Measurements from ENCODE around the gene NUFIP2. TPM values are rescaled to one million over a fixed set of nuclear protein-coding genes. Genes with fewer than 3 reads are reported as not detected.

Gene NUFIP2
- total RNA-seq, 2 donors from 2014 or later, result 92.9 to 104 TPM

DNA sequence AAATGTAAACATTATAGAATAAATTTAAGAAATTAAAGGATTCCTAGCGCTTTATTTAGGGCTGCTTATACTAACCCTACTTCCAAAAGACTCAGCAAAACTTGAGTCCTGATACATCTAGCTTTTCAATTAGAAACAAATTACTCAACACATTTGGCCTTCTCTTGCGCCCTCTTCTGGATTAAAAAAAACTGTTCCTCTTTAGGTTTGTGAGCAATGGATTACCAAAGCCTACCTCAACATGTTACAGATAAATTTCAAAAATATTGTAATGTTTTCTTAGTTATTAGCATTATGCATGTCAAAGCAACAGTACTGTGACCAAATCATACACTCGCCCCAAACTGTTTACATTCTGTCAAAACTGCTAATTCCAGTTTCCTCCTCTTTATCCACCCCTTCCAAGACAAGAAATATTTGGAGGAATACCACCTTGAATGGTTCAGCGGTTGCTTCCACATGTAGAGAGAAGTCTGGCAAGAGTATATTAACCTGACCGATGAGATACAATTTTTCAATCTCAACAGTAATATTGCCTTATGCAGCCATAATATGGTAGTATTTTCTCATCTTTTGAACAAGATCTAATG, 2.7 kb downstream of the NUFIP2 start:
- Mint-ChIP-seq H3K27me3 (ENCODE audit: insufficient read depth) (no peaks in the 10 kb centered on the region), H3K36me3 (ENCODE audit: low read depth) (peaks cover 44% of the 10 kb centered on the region), H3K27ac (peak overlapping the region; percentile 14), H3K9me3 (no peaks in the 10 kb centered on the region), H3K4me1 (peaks cover 27% of the 10 kb centered on the region), H3K4me3 (peak overlapping the region; percentile 100)
- Histone ChIP-seq H3K27me3 (ENCODE audit: control insufficient read depth, insufficient read depth, low read length, poor library complexity, severe bottlenecking) (no peaks in the 10 kb centered on the region), H3K4me1 (ENCODE audit: control insufficient read depth, insufficient read depth, low read length) (peaks cover under 1% of the 10 kb centered on the region), H3K36me3 (ENCODE audit: control insufficient read depth, insufficient read depth, low read length) (peaks cover 54% of the 10 kb centered on the region), H3K9me3 (ENCODE audit: control insufficient read depth, low read length) (peaks cover 3% of the 10 kb centered on the region), H3K9ac (ENCODE audit: extremely low read depth, low read length, poor library complexity, severe bottlenecking) (peak overlapping the region; percentile 89), H3K4me3 (ENCODE audit: low read length) (peak overlapping the region; percentile 97), H3K27ac (ENCODE audit: low read depth, low read length) (no peak overlapping the region)
- TF ChIP-seq, protein P1, sequence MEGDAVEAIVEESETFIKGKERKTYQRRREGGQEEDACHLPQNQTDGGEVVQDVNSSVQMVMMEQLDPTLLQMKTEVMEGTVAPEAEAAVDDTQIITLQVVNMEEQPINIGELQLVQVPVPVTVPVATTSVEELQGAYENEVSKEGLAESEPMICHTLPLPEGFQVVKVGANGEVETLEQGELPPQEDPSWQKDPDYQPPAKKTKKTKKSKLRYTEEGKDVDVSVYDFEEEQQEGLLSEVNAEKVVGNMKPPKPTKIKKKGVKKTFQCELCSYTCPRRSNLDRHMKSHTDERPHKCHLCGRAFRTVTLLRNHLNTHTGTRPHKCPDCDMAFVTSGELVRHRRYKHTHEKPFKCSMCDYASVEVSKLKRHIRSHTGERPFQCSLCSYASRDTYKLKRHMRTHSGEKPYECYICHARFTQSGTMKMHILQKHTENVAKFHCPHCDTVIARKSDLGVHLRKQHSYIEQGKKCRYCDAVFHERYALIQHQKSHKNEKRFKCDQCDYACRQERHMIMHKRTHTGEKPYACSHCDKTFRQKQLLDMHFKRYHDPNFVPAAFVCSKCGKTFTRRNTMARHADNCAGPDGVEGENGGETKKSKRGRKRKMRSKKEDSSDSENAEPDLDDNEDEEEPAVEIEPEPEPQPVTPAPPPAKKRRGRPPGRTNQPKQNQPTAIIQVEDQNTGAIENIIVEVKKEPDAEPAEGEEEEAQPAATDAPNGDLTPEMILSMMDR (conservative IDR thresholded peaks at IDR 0.05), result peak; percentile 84
- DNase-seq, result no peak
- WGBS, 2 experiments (ENCODE audit: insufficient coverage in 1 of 2, insufficient read length in 1 of 2), result 14% methylated on average over 4 of the region's 5 CpGs; no CpG with 5 or more reads in 1 of the 2 experiments

DNA sequence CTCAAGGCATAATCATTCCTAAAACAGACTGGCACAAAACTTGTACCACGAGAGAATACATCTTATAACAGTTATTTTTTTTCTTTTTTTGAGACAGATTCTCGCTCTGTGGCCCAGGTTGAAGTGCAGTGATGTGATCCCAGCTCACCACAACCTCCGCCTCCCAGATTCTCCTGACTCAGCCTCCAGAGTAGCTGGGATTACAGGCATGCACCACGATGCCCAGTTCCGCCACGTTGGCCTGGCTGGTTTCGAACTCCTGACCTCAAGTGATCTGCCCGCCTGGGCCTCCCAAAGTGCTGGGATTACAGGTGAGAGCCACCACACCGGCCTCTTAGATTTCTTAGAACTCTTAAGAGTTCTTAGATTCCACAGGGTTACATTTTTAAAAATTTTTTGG, 4.1 kb downstream of the NUFIP2 start:
- DNase-seq, result no peak
- Mint-ChIP-seq H3K4me1 (peaks cover 26% of the 10 kb centered on the region), H3K27me3 (ENCODE audit: insufficient read depth) (no peaks in the 10 kb centered on the region), H3K4me3 (peak overlapping the region; percentile 100), H3K36me3 (ENCODE audit: low read depth) (peaks cover 57% of the 10 kb centered on the region), H3K9me3 (no peaks in the 10 kb centered on the region), H3K27ac (no peak overlapping the region)
- Histone ChIP-seq H3K9ac (ENCODE audit: extremely low read depth, low read length, poor library complexity, severe bottlenecking) (no peak overlapping the region), H3K27ac (ENCODE audit: low read depth, low read length) (no peak overlapping the region), H3K27me3 (ENCODE audit: control insufficient read depth, insufficient read depth, low read length, poor library complexity, severe bottlenecking) (no peaks in the 10 kb centered on the region), H3K4me1 (ENCODE audit: control insufficient read depth, insufficient read depth, low read length) (peaks cover 2% of the 10 kb centered on the region), H3K4me3 (ENCODE audit: low read length) (peak overlapping the region; percentile 97), H3K9me3 (ENCODE audit: control insufficient read depth, low read length) (peaks cover 7% of the 10 kb centered on the region), H3K36me3 (ENCODE audit: control insufficient read depth, insufficient read depth, low read length) (peaks cover 66% of the 10 kb centered on the region)
- TF ChIP-seq, protein P1 (conservative IDR thresholded peaks at IDR 0.05), result no peak
- WGBS, 2 experiments (ENCODE audit: insufficient coverage in 1 of 2, insufficient read length in 1 of 2), result 98 to 100% methylated on average over 3 to 9 of the region's 9 CpGs

DNA sequence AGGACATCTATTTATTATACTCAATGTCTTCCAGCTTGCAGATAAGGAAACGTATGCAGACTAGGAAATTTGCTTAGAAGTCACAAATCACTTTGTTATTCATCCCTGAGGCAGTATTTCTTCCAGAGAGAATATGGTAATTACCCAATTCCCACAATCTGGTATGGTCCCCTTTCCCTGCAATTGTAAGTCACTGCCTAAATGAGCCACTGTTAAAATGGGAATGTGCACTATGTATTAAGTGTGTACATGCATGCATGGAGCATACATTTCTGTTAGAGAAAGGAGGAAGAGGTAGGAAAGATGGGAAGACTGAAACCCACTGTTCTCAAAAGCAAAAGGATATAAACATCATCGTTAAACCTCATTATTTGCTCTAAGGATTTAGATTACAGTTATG, 10.0 kb downstream of the NUFIP2 start:
- Histone ChIP-seq H3K36me3 (ENCODE audit: control insufficient read depth, insufficient read depth, low read length) (peaks cover 96% of the 10 kb centered on the region), H3K4me1 (ENCODE audit: control insufficient read depth, insufficient read depth, low read length) (peaks cover 2% of the 10 kb centered on the region), H3K27ac (ENCODE audit: low read depth, low read length) (no peak overlapping the region), H3K9me3 (ENCODE audit: control insufficient read depth, low read length) (peaks cover 34% of the 10 kb centered on the region), H3K27me3 (ENCODE audit: control insufficient read depth, insufficient read depth, low read length, poor library complexity, severe bottlenecking) (no peaks in the 10 kb centered on the region), H3K4me3 (ENCODE audit: low read length) (peak overlapping the region; percentile 16), H3K9ac (ENCODE audit: extremely low read depth, low read length, poor library complexity, severe bottlenecking) (no peak overlapping the region)
- WGBS, 2 experiments (ENCODE audit: insufficient coverage in 1 of 2, insufficient read length in 1 of 2), result 93 to 100% methylated on average over 1 to 2 of the region's 2 CpGs
- H3K4me1 Mint-ChIP-seq, result peaks cover 23% of the 10 kb centered on the region
- no peak for DNase-seq
- TF ChIP-seq, protein P1 (conservative IDR thresholded peaks at IDR 0.05), result no peak
- H3K36me3 Mint-ChIP-seq (ENCODE audit: low read depth), result peaks cover 88% of the 10 kb centered on the region
- H3K4me3 Mint-ChIP-seq, result no peak overlapping the region
- H3K9me3 Mint-ChIP-seq, result no peaks in the 10 kb centered on the region
- H3K27ac Mint-ChIP-seq, result no peak overlapping the region
- no peaks in the 10 kb centered on the region for H3K27me3 Mint-ChIP-seq (ENCODE audit: insufficient read depth)
